ENCODE data around the gene PLEKHA4.

GRCh38 chr19:48878196-48879024, 10.0 kb upstream of the PLEKHA4 start:
- TF ChIP-seq NFXL1 (IDR thresholded peaks at IDR 0.05; ENCODE audit: borderline replicate concordance) (no peak), TBL1XR1 (IDR thresholded peaks at IDR 0.05; ENCODE audit: low read depth, low read length) (no peak), CTCF (IDR thresholded peaks at IDR 0.05 in 2 of 3, conservative IDR thresholded peaks at IDR 0.05 in 1 of 3; ENCODE audit: control insufficient read depth in 2 of 3, extremely low read depth in 1 of 3, insufficient read depth in 1 of 3, low read depth in 3 of 3, low read length in 3 of 3) (no peak), BCL3 (IDR thresholded peaks at IDR 0.05; ENCODE audit: borderline replicate concordance, insufficient read depth, low read depth, low read length, poor library complexity, severe bottlenecking) (no peak), PAX5 (IDR thresholded peaks at IDR 0.05; ENCODE audit: borderline replicate concordance, low read depth, low read length) (no peak), POLR2A (IDR thresholded peaks at IDR 0.05; ENCODE audit: low read depth, low read length) (peak; percentile 54), YY1 (IDR thresholded peaks at IDR 0.05; ENCODE audit: low read depth, low read length) (no peak), ELK1 (IDR thresholded peaks at IDR 0.05; ENCODE audit: low read depth, low read length) (no peak), HDAC6 (IDR thresholded peaks at IDR 0.05; ENCODE audit: unreplicated experiment) (no peak), NFIC (IDR thresholded peaks at IDR 0.05; ENCODE audit: low read depth, low read length) (no peak), MXI1 (IDR thresholded peaks at IDR 0.05; ENCODE audit: low read depth, low read length) (no peak), SRF (IDR thresholded peaks at IDR 0.05; ENCODE audit: low read depth in 2 of 2, low read length in 2 of 2) (0 out of 4 replicates have a peak, but pooled peaks of 1 of the 2 experiments have one; percentile 8)
